Activated CD4-positive, CD25-positive, alpha-beta regulatory T cell treated with anti-CD3 and anti-CD28 coated beads, Interleukin-2, amount 50 U/mL, for 16 hours (primary cell): Measurements from ENCODE around the gene CHMP4B.
A peak's percentile ranks its signal among the peaks of the same experiment; 100 is the strongest.
"Not testable (repeated sequence)": the region's sequence is repeated elsewhere in the genome, so short reads cannot be mapped to it uniquely, and the experiment has no call there.

Source experiments
- DNase-seq: peaks from one replicate; pipeline ENCODE4 v3.0.0-alpha.2; 2020; ENCODE audit warnings: low read depth, low spot score

Gene CHMP4B

GRCh38 chr20:33789858-33790182 lies 21.3 kb upstream of the CHMP4B start:
- no peak for DNase-seq

- no peak for DNase-seq
These were observed 20.6 kb upstream of the CHMP4B start for GRCh38 chr20:33790566-33790965.

- no peak for DNase-seq
These were observed 20.1 kb upstream of the CHMP4B start for GRCh38 chr20:33791021-33791420.

GRCh38 chr20:33791540-33791939 lies 19.6 kb upstream of the CHMP4B start:
- no peak for DNase-seq

- peak; percentile 21 for DNase-seq
These were observed 19.1 kb upstream of the CHMP4B start for GRCh38 chr20:33791959-33792597.

- DNase-seq: not testable (repeated sequence)
These were observed 18.6 kb upstream of the CHMP4B start for GRCh38 chr20:33792598-33792989.

GRCh38 chr20:33793011-33793931 lies 17.9 kb upstream of the CHMP4B start:
- no peak for DNase-seq

GRCh38 chr20:33796263-33796906 lies 14.8 kb upstream of the CHMP4B start:
- DNase-seq: no peak

GRCh38 chr20:33796907-33797544 lies 14.1 kb upstream of the CHMP4B start:
- DNase-seq: no peak

GRCh38 chr20:33798444-33798843 lies 12.7 kb upstream of the CHMP4B start:
- no peak for DNase-seq

- DNase-seq: no peak
These were observed 7.2 kb upstream of the CHMP4B start for GRCh38 chr20:33803921-33804337.

- no peak for DNase-seq
These were observed 2.8 kb upstream of the CHMP4B start for GRCh38 chr20:33808388-33808787.

- DNase-seq: no peak
These were observed 889 bp upstream of the CHMP4B start for GRCh38 chr20:33810259-33810658.

- no peak for DNase-seq
These were observed 616 bp downstream of the CHMP4B start for GRCh38 chr20:33811776-33812151.

GRCh38 chr20:33812152-33812849 lies 1.2 kb downstream of the CHMP4B start:
- DNase-seq: no peak

- DNase-seq: no peak
These were observed 1.8 kb downstream of the CHMP4B start for GRCh38 chr20:33812908-33813462.

- no peak for DNase-seq
These were observed 3.1 kb downstream of the CHMP4B start for GRCh38 chr20:33814238-33814712.

GRCh38 chr20:33815671-33816070 lies 4.5 kb downstream of the CHMP4B start:
- no peak for DNase-seq

GRCh38 chr20:33816191-33816590 lies 5.0 kb downstream of the CHMP4B start:
- DNase-seq: no peak

- no peak for DNase-seq
These were observed 6.3 kb downstream of the CHMP4B start for GRCh38 chr20:33817411-33817810.

- no peak for DNase-seq
These were observed 8.3 kb downstream of the CHMP4B start for GRCh38 chr20:33819456-33819855.
